Fibroblast of the aortic adventitia (primary cell): Measurements from ENCODE around the gene SLC28A2. TPM values are rescaled to one million over a fixed set of nuclear protein-coding genes. Genes with fewer than 3 reads are reported as not detected.
"Not testable (repeated sequence)": the region's sequence is repeated elsewhere in the genome, so short reads cannot be mapped to it uniquely, and the experiment has no call there.

ENCODE experiments used
- DNase-seq: peaks from one replicate; pipeline ENCODE4 v3.0.0-alpha.2; 2010; ENCODE audit warnings: low read depth
- H3K4me3 ChIP-seq: 2 replicates; pipeline ENCODE4 v1.5.1; 2011; ENCODE audit warnings: low read depth, mild to moderate bottlenecking, control low read depth, low read length, moderate library complexity
- total RNA-seq: library from RNA; depleted of rRNA; stranded (reverse); fragments of >200 nt; gene quantifications from 2 replicates; pipeline ENCODE4 v1.2.3, GENCODE V29; 2012; ENCODE audit warnings: low replicate concordance
- TF ChIP-seq, protein P1 (sequence below): IDR thresholded peaks from 2 replicates; pipeline ENCODE4 v1.5.1; 2011; ENCODE audit warnings: mild to moderate bottlenecking, low read length, control low read depth, inconsistent platforms; ENCODE audit not compliant: insufficient read depth

Gene SLC28A2
- total RNA-seq, 1 donor, result not detected

GRCh38 chr15:45279024-45279698, 27.1 kb downstream of the SLC28A2 start:
- DNase-seq, result peak; percentile 96
- TF ChIP-seq, protein P1, sequence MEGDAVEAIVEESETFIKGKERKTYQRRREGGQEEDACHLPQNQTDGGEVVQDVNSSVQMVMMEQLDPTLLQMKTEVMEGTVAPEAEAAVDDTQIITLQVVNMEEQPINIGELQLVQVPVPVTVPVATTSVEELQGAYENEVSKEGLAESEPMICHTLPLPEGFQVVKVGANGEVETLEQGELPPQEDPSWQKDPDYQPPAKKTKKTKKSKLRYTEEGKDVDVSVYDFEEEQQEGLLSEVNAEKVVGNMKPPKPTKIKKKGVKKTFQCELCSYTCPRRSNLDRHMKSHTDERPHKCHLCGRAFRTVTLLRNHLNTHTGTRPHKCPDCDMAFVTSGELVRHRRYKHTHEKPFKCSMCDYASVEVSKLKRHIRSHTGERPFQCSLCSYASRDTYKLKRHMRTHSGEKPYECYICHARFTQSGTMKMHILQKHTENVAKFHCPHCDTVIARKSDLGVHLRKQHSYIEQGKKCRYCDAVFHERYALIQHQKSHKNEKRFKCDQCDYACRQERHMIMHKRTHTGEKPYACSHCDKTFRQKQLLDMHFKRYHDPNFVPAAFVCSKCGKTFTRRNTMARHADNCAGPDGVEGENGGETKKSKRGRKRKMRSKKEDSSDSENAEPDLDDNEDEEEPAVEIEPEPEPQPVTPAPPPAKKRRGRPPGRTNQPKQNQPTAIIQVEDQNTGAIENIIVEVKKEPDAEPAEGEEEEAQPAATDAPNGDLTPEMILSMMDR, result no peak
- H3K4me3 ChIP-seq, result peak overlapping the region; percentile 93

DNA sequence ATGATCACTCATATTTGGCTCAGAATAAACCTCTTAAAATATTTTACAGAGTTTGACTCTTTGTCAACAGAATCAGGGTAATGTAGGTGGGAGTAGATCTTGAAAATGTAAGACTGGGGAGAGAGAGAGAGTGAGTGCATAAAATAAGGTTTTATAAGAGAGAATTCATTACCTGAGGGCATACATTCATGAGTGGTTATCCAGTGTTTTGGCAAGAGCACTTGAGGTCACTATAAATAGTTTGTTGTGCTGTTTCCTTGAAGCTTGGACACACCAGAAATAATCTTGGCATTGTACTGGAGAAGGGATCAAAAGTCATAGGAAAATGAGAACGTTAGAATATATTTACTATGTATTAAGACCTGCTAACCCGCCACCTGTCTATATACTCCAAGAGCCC, 33.4 kb downstream of the SLC28A2 start:
- DNase-seq, result no peak
- TF ChIP-seq, protein P1, result no peak
- no peak overlapping the region for H3K4me3 ChIP-seq

GRCh38 chr15:45287390-45287956, 35.4 kb downstream of the SLC28A2 start:
- H3K4me3 ChIP-seq, result no peak overlapping the region
- TF ChIP-seq, protein P1, result no peak
- DNase-seq, result no peak

GRCh38 chr15:45288947-45289346, 36.9 kb downstream of the SLC28A2 start:
- no peak for DNase-seq
- no peak overlapping the region for H3K4me3 ChIP-seq
- TF ChIP-seq, protein P1, result no peak

- DNase-seq, result no peak
- no peak overlapping the region for H3K4me3 ChIP-seq
- TF ChIP-seq, protein P1, result no peak
Measured at GRCh38 chr15:45291822-45292582, 40.0 kb downstream of the SLC28A2 start.

GRCh38 chr15:45293326-45293725, 41.3 kb downstream of the SLC28A2 start:
- not testable (repeated sequence) for H3K4me3 ChIP-seq, DNase-seq

DNA sequence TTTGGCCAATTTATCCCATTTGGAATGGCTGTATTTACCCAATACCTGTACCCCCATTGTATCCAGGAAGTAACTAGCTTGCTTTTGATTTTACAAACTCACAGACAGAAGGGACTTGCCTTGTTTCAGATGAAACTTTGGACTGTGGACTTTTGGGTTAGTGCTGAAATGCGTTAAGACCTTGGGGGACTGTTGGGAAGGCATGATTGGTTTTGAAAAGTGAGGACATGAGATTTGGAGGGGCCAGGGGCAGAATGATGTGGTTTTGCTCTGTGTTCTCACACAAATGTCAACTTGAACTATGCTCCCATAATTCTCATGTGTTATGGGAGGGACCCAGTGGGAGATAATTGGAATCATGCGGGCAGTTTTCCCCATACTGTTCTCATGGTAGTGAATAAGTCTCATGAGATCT, 46.9 kb downstream of the SLC28A2 start:
- not testable (repeated sequence) for H3K4me3 ChIP-seq

More for the DNA sequence above, 46.9 kb downstream of the SLC28A2 start:
- not testable (repeated sequence) for DNase-seq
